GM12874 (cell line): Measurements from ENCODE around the gene TMEM185B.

Source experiments
- CTCF ChIP-seq: IDR thresholded peaks from 2 replicates; pipeline ENCODE4 v1.5.1; 2011; ENCODE audit warnings: low read depth, mild to moderate bottlenecking, control low read depth, low read length, moderate library complexity; ENCODE audit not compliant: insufficient read depth

Gene TMEM185B

GRCh38 chr2:120236316-120236715 is 13.1 kb upstream of the TMEM185B start:
- no peak for TF ChIP-seq CTCF

GRCh38 chr2:120235681-120236080 is 12.5 kb upstream of the TMEM185B start:
- no peak for TF ChIP-seq CTCF

- TF ChIP-seq CTCF = no peak
Measured at GRCh38 chr2:120233292-120233691, 10.1 kb upstream of the TMEM185B start.

- TF ChIP-seq CTCF = no peak
Measured at GRCh38 chr2:120231974-120232635, 8.9 kb upstream of the TMEM185B start.

- TF ChIP-seq CTCF = no peak
Measured at GRCh38 chr2:120231564-120231973, 8.4 kb upstream of the TMEM185B start.

GRCh38 chr2:120230515-120231471 is 7.6 kb upstream of the TMEM185B start:
- no peak for TF ChIP-seq CTCF

GRCh38 chr2:120229341-120229740 is 6.1 kb upstream of the TMEM185B start:
- no peak for TF ChIP-seq CTCF
